ENCODE measurements around the gene MRPS16.

DNA sequence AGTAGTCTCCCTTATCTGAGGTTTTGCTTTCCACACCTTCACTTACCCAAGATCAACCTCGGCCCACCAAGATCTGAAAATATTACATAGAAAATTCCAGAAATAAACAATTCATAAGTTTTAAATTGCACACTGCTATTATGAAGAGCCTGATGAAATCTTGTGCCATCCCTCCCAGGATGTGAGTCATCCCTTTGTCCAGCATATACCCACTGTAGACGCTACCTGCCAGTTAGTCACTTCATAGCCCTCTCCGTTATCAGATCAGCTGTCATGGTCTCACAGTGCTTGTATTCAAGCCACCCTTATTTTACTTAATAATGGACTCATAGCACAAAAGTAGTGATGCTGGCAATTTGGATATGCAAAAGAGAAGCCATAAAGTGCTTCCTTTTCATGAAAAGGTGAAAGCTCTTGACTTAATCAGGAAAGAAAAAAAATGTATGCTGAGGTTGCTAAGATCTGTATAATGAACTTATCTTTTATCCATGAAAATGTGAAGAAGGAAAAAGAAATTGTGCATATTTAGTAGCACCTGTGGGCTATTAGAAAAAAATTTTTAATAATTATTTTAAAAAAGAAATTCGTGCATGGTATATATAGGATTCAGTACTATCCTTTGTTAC is 9.8 kb upstream of the MRPS16 start:
- TF ChIP-seq POLR2A (IDR thresholded peaks at IDR 0.05; ENCODE audit: low read depth, low read length) (no peak), POLR2AphosphoS5 (IDR thresholded peaks at IDR 0.05; ENCODE audit: low read depth, low read length) (no peak)

Measured in GM12892 (cell line).